ENCODE results near the gene WTAP.

WTAP gene

DNA sequence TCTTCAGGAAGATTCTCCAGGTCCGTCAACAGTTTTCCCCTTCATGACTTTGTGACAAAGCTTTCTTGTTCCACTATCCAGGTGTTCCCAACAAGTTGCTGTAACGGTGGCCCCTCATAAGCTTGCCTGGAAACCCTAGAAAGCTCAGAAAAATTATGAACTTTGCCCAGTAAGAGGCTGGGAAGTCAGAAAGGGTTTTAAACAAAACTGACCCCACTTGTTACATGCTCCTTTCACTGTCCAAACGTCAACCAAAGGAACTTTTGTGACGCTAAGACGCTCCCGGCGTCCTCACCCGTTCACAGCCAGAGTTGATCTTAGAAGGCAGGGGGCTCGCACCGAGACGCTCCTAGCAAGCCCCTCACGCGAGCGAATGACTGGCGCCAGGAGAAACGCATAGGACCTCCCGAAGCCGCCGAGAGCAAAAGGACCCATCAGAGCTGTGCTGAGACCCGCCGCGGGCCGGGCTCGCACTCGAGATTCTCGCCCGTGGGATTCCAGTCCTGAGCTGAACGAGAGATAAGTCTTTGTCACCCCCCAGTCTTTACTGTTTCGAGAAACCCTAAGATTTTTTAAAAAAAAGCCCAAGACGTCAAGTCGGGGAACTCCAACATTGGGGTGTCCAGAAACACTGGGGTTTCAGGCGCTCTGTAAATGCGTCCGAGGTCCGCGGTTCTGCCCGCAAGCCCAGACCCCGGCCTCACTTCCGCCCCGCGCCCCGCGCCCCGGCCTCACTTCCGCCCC lies 34.0 kb downstream of the WTAP start:
- TF ChIP-seq, protein P1, sequence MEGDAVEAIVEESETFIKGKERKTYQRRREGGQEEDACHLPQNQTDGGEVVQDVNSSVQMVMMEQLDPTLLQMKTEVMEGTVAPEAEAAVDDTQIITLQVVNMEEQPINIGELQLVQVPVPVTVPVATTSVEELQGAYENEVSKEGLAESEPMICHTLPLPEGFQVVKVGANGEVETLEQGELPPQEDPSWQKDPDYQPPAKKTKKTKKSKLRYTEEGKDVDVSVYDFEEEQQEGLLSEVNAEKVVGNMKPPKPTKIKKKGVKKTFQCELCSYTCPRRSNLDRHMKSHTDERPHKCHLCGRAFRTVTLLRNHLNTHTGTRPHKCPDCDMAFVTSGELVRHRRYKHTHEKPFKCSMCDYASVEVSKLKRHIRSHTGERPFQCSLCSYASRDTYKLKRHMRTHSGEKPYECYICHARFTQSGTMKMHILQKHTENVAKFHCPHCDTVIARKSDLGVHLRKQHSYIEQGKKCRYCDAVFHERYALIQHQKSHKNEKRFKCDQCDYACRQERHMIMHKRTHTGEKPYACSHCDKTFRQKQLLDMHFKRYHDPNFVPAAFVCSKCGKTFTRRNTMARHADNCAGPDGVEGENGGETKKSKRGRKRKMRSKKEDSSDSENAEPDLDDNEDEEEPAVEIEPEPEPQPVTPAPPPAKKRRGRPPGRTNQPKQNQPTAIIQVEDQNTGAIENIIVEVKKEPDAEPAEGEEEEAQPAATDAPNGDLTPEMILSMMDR (IDR thresholded peaks at IDR 0.05) = no peak
- H3K4me1 ChIP-seq = peaks cover 3% of the 10 kb centered on the region

DNA sequence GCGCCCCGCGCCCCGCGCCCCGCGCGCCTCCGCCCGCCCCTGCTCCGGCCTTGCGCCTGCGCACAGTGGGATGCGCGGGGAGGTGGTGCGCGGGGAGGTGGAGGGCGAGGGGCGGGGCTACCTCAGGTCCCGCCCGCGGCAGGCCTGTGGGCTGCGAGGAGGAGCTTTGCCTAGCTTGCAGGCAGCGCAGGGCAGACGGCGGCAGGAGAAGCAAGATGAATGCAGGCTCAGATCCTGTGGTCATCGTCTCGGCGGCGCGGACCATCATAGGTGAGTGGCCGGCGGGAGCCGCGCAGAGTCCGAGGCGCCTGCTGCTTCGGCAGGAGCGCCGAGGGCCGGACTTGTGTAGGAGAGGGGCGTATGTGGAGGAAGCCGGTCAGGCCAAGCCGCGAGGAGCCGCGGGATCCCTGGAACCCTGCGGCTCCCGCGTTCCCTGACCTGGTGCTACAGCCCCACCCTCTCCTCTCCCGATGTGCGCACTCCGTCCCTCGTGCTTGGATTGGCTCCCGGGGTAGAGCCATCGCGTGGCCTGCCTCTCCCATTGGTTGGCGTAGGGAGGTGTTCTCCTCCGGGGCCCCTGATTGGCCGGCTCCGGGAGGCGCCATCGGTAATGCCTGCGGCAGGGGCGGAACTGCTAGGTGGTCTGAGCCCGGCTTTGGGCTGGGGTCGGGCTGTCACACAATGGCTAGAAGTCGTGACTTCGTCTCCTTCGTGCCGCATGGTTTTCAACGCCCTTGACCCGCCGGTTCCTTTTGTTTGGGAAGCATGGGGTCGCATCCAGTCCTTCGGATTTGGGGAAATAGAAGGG lies 34.8 kb downstream of the WTAP start, which contains the start of gene ACAT2:
TSS of gene ACAT2 (plus strand) at position 173 of the 808 bp plus-strand sequence. CDS start at position 216, 43 bp downstream.
- H3K27ac ChIP-seq = peak within 1 kb of the TSS; percentile 92
- peak within 1 kb of the TSS; percentile 99 for H3K4me3 ChIP-seq (ENCODE audit: low read depth, low read length)
- H2AFZ ChIP-seq = peak within 1 kb of the TSS; percentile 100
- H3K79me2 ChIP-seq = peaks cover 4% of the 10 kb centered on the region
- peak within 1 kb of the TSS; percentile 98 for H3K4me2 ChIP-seq (ENCODE audit: low read length)
- H3K9me3 ChIP-seq (ENCODE audit: control insufficient read depth, low read length) = no peaks in the 10 kb centered on the region
- H3K36me3 ChIP-seq (ENCODE audit: control insufficient read depth, insufficient read depth, low read length) = no peaks in the 10 kb centered on the region
- H3K27me3 ChIP-seq (ENCODE audit: control insufficient read depth, insufficient read depth, low read length) = no peaks in the 10 kb centered on the region
- peak within 1 kb of the TSS; percentile 51 for H3K9ac ChIP-seq
- TF ChIP-seq, protein P1 (IDR thresholded peaks at IDR 0.05) = no peak
- peaks cover 3% of the 10 kb centered on the region for H3K4me1 ChIP-seq

More for the DNA sequence above, 34.0 kb downstream of the WTAP start:
- Histone ChIP-seq H3K27me3 (ENCODE audit: control insufficient read depth, insufficient read depth, low read length) (no peaks in the 10 kb centered on the region), H3K9me3 (ENCODE audit: control insufficient read depth, low read length) (no peaks in the 10 kb centered on the region), H3K27ac (peak overlapping the region; percentile 92), H2AFZ (peak overlapping the region; percentile 87), H3K36me3 (ENCODE audit: control insufficient read depth, insufficient read depth, low read length) (no peaks in the 10 kb centered on the region), H3K9ac (no peak overlapping the region), H3K4me3 (ENCODE audit: low read depth, low read length) (peak overlapping the region; percentile 99), H3K4me2 (ENCODE audit: low read length) (peak overlapping the region; percentile 98), H3K79me2 (peaks cover 4% of the 10 kb centered on the region)

DNA sequence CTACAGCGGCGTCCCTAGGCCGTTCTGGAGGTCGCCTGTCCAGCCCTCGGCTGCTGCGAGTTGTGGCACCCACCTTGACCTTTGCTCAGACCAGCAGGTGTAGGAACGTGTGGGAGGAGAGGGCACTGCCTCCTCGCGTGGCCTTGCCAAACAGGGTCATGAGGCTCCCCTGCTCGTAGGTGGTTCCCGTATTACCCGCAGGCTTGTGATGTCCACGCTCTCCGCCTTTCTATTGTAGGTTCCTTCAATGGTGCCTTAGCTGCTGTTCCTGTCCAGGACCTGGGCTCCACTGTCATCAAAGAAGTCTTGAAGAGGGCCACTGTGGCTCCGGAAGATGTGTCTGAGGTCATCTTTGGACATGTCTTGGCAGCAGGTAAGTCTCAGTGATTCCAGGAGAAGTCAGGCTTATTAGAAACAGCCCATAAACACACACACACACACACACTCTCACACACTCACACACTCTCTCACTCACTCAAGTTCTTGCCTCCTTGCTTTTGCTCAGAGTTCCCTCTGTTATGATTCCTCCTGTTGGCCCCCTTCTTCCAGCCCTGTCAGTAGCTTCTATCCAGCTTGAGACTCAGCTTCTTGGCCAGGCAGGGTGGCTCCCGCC lies 35.5 kb downstream of the WTAP start:
- TF ChIP-seq, protein P1 (IDR thresholded peaks at IDR 0.05) = no peak
- Histone ChIP-seq H3K27me3 (ENCODE audit: control insufficient read depth, insufficient read depth, low read length) (no peaks in the 10 kb centered on the region), H3K9me3 (ENCODE audit: control insufficient read depth, low read length) (no peaks in the 10 kb centered on the region), H3K27ac (peak overlapping the region; percentile 92), H3K9ac (no peak overlapping the region), H3K36me3 (ENCODE audit: control insufficient read depth, insufficient read depth, low read length) (no peaks in the 10 kb centered on the region), H3K4me3 (ENCODE audit: low read depth, low read length) (peak overlapping the region; percentile 99), H2AFZ (peak overlapping the region; percentile 100), H3K79me2 (peaks cover 4% of the 10 kb centered on the region), H3K4me2 (ENCODE audit: low read length) (peak overlapping the region; percentile 98), H3K4me1 (peaks cover 3% of the 10 kb centered on the region)

- Histone ChIP-seq H3K4me1 (peaks cover 3% of the 10 kb centered on the region), H3K4me3 (ENCODE audit: low read depth, low read length) (no peak overlapping the region), H3K9me3 (ENCODE audit: control insufficient read depth, low read length) (no peaks in the 10 kb centered on the region), H3K4me2 (ENCODE audit: low read length) (no peak overlapping the region), H3K79me2 (no peaks in the 10 kb centered on the region), H3K9ac (no peak overlapping the region), H3K27me3 (ENCODE audit: control insufficient read depth, insufficient read depth, low read length) (no peaks in the 10 kb centered on the region), H3K36me3 (ENCODE audit: control insufficient read depth, insufficient read depth, low read length) (no peaks in the 10 kb centered on the region), H3K27ac (no peak overlapping the region), H2AFZ (no peak overlapping the region)
- TF ChIP-seq, protein P1 (IDR thresholded peaks at IDR 0.05) = no peak
Measured at GRCh38 chr6:159766906-159767305, 39.6 kb downstream of the WTAP start.

All from parathyroid adenoma (tissue), 2 donors.